ENCODE results near the gene TEAD4.

DNA sequence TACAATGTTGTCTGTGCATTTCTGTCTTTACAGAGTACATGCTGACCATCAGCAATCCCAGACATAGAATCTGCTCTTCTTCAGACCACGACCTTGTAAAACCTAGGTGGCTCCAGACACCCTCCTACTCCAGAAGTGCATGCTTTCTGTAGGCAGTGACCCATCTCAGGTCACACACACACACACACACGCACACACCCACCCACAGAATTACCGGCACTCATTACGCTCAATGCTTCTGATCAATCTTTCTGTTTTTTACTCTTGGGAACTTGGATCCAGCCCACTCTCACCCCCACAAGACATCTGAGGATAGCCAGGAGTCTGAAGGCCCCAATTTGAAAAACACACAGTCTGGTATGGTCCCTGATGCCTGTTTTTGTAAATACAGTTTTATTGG is 110.5 kb downstream of the TEAD4 start:
- TF ChIP-seq, protein P1, sequence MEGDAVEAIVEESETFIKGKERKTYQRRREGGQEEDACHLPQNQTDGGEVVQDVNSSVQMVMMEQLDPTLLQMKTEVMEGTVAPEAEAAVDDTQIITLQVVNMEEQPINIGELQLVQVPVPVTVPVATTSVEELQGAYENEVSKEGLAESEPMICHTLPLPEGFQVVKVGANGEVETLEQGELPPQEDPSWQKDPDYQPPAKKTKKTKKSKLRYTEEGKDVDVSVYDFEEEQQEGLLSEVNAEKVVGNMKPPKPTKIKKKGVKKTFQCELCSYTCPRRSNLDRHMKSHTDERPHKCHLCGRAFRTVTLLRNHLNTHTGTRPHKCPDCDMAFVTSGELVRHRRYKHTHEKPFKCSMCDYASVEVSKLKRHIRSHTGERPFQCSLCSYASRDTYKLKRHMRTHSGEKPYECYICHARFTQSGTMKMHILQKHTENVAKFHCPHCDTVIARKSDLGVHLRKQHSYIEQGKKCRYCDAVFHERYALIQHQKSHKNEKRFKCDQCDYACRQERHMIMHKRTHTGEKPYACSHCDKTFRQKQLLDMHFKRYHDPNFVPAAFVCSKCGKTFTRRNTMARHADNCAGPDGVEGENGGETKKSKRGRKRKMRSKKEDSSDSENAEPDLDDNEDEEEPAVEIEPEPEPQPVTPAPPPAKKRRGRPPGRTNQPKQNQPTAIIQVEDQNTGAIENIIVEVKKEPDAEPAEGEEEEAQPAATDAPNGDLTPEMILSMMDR (IDR thresholded peaks at IDR 0.05), result no peak
- TF ChIP-seq POLR2A (IDR thresholded peaks at IDR 0.05), result no peak
